ENCODE results near the gene ACBD6.

Gene ACBD6

DNA sequence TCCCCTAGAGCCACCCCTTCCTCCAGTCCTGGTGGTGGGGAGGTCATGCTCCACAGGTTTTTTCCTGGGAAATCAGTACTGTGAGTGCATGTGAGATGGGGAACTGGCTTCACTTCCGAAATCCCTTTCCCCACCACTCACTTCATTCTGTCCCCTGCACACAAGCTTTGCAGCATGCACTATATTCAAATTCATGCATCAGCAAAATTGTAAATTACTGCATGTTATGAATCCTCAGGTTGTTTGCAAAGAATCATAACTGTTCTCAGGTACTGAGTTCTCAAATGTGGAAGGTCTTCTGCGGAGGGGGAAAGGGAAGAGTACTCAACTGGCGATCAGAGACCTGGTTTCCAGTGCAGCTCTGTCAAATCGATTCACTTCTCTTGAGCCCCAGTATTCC, 230.0 kb downstream of the ACBD6 start:
- DNase-seq (ENCODE audit: low read depth in 2 of 3, low spot score in 1 of 3) = no peak

DNA sequence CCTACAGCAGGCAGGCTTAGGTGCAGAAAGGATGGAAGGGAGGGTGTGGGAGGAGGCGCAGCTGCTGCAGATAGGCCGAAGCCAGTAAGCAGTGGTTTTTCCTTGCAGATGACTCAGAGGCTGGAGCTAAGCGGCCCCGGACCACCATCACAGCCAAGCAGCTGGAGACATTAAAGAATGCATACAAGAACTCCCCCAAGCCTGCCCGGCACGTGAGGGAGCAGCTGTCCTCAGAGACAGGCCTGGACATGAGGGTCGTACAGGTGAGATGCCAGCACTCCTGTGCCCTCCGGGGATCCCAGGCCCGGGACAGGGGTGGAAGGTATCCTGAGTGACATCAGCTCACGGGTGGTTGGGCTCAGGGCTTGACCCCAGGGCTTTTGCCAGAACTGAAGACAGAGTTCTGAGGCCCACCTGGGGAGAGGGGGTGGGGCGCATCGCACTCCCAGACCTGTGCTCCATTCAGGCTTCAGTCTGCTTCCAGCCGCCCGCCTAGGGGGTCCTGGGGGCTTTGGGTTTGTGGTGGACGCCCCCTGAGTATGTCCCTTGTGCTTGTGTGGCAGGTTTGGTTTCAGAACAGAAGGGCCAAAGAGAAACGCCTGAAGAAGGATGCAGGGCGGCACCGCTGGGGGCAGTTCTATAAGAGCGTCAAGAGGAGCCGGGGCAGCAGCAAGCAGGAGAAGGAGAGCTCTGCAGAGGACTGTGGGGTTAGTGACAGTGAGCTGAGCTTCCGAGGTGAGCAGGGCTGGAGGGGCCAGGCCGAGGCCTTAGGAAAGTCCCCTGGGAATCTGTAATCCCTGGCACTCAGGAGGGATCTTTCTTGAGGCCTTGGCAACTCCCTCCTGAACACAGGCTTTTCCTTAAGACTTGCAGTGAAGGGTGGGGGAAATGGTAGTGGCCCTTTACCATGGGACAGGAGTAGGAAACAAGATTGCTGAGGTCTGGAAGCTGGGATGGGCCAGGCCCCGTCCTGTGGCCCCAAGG, 230.8 kb downstream of the ACBD6 start:
- no peak for DNase-seq (ENCODE audit: low read depth in 2 of 3, low spot score in 1 of 3)

DNA sequence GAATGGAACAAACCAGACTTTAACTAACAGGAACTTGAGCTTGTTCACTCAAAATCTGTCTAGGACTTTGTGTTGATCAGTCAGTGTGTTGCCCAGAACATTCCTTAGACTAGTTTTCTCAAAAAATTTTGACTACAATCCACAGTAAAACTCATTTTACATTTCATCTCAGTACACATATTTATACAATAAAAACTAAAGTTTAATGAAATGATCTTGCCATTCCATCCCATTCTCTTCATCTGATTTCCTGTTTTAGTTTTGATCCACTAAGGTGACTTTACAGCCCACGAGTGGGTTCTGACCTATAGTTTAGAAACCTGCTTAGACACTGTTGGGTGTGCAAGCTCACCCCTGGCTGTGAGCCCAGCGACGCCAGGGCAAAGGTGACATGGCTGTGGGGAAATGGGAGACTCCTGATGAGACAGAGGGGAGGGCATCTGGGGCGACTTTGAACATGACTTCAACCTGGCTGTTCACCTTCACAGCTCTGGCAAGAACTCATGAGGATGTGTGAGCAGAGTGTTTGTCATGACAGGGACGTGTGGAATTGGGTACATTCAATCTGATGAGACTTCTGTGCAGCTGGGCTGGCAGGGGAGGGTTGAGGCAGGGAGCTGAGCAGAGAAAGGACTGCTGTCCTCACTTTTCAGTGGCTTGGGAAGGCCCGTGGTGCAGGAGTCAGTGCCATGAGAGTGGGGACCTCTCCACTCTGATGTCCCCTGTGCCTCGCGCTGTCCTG, 231.7 kb downstream of the ACBD6 start:
- no peak for DNase-seq (ENCODE audit: low read depth in 2 of 3, low spot score in 1 of 3)

DNA sequence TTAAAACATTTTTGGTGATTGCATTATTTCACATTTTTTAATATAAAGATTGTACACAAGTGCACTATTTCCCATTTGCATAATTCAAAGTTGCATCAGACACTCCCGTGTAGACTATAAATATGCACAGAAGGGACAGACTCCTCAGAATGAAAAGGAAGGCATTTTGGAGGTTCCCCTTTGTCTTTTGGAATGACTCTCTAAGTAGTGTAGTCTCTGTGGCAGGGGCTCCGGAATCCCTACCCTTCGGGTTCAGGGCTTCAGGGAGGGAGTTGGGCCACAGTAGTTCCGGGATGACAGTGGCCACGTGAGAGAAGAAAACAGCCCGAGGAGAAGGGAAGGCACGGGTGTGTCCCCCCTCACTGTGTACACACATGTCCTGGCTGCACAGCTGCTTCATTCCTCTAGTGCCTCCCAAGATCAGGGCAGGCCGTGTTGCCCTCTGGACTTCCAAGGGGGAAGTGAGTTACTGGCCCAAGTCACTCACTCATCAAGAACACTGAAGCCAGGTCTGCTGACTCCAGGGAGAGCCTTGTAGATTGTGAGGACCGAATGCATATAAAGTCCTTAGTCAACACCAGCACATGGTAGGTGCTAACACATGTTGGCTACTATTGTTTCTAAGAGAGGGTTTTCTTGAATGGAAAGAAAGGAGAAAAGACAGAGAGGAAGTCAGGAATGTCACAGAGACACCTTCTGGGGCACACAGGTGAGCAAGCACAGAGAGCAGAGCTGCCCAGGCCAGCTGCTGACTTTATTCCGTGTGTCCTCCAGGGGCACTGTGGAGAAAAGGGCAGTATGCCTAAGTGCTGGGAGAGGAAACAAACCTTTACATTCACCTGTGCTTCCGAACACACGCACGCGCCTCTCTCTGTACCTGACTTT, 232.5 kb downstream of the ACBD6 start:
- DNase-seq (ENCODE audit: low read depth in 2 of 3, low spot score in 1 of 3) = no peak

DNA sequence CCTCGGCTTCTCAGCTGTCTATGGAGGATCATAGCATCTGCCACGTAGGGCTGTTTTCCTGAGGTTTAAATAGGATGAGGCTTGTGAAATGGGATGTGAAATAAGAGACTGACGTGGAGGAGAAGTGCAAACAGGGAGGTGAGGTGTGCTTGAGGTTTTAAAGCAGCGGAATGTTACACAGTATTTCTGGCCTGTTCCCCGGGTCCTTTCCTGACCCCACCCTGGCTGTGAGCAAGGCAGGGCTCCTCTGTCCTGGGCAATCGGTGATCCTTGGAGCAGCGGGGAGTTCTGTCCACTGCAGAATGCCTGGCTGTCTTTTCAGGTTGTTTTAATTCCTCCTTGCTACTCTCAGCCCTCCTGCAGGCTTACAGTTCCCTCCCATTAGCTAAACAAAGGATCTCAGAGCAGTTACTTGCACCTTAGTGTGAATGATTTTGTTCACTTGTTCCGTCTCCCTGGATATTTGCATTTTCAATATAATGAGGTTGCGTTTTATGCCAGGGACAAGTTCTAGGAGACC, 233.8 kb downstream of the ACBD6 start:
- no peak for DNase-seq (ENCODE audit: low read depth in 2 of 3, low spot score in 1 of 3)

GRCh38 chr1:180267761-180268555, 234.4 kb downstream of the ACBD6 start:
- no peak for DNase-seq (ENCODE audit: low read depth in 2 of 3, low spot score in 1 of 3)

DNA sequence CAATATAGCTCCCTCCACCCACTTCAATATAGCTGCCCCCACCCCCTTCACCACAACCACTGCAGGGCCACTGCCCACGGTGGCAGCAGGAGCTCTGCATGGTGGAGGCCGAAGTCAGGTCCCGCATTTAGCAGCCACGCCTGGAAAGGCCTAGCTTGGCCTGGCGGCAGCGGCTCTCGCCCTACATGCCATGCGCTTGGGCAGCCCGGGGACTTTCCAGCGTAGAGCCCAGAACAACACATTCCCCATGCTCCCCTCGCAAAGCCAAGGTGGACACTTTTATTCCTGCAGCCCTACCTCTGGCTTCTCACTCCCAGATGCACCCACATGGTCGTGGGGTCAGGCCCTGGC, 235.2 kb downstream of the ACBD6 start:
- DNase-seq (ENCODE audit: low read depth in 2 of 3, low spot score in 1 of 3) = no peak

DNA sequence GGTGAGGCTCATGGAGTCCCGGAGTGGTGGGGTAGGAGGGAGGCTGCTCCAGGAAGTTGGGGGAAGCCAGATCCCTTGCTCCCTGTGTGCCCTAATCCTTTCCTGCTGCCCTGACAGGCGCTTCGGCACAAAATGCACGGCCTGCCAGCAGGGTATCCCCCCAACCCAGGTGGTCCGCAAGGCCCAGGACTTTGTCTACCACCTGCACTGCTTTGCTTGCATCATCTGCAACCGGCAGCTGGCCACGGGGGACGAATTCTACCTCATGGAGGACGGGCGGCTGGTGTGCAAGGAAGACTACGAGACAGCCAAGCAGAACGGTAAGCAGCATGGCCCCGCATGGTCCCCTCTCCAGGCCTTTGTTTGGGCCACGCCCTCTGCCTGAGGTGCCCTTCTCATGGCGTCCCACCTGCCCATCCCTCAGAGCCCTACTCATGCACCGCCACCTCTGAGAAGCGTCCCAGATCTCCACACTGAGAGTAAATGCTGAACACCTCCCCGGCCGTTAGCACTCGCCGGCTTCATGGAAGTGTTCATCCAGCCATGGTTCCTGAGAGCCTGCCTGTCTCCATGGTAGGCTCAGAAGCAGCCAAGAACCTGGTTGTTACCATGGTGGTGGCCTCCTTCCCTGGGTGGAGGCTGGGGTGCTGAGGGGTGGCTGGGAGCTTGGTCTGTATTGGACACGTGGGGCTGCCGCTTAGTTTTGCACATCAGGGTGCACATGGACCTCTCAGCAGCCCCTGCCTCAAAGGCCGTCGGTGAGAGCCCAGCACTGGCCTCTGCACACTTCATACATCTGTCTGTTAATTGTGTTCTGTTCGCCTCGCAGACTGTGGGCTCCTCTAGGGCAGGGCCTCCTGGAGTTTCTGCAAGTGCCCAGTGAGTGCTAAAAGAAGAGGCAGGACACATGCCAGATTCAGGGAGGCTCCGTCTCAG, 235.8 kb downstream of the ACBD6 start:
- no peak for DNase-seq (ENCODE audit: low read depth in 2 of 3, low spot score in 1 of 3)

DNA sequence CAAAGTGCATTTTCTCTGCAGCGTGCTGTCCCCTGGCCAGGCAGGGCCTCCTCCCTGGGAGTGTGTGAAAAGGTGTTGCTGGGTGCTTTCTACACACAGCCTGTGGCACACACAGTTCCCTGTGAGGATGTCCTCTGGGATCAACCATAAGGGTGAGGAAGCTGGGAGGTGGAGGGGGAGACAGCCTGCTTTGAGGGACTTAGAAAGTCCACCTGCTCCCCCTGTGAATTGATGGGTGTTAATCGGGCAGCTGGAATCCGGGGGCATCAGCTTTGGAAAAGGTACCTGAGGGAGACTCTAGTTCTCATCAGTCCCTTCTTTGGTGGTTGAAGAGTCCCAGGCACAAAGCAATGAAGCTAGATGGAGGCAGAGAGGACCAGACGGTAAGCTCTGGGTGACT, 236.5 kb downstream of the ACBD6 start:
- DNase-seq (ENCODE audit: low read depth in 2 of 3, low spot score in 1 of 3) = no peak

GRCh38 chr1:180265201-180265600, 237.2 kb downstream of the ACBD6 start:
- no peak for DNase-seq (ENCODE audit: low read depth in 2 of 3, low spot score in 1 of 3)

GRCh38 chr1:180264595-180264994, 237.8 kb downstream of the ACBD6 start:
- DNase-seq (ENCODE audit: low read depth in 2 of 3, low spot score in 1 of 3) = no peak

DNA sequence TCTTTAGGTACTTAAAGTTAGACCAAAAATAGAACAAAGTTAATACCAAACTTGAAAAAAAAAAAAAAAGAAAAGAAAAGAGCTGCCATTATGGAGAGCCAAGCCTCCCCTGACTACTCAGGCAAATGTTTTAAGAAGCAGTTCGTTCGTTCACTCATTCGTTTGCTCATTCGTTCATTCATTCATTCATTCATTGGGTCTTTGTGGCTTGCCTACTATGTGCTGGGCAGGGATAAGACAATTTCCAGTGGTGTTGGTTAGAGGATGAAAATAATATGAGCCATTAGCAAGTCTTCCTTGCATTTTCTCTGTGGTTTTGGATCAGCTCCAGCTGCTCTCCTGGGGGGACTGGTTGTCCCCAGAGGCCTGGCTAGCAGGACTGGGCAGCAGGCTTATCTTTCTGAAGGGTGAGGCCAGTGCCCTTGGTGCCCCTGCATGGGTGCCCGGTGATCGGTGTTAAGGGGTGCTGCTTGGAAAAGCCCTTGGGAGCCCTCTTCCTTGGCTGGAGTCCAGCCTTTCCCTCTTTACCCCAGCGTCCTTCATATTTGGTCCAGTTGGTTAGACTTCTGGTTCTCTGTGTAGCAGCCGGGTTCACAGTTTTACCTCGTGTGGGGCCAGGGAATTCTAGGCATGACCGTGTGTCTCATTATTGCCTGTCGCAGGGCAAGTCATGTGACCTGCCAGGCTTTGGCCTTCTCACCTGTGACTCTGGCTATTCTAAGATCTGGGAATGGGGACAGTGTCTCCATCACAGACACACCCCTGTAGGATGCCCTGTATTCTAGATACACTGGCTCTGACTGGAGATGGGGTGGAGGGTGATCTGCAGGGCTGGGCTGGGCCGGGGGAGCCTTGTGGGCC, 239.5 kb downstream of the ACBD6 start:
- no peak for DNase-seq (ENCODE audit: low read depth in 2 of 3, low spot score in 1 of 3)

GRCh38 chr1:180261524-180262155, 240.7 kb downstream of the ACBD6 start:
- no peak for DNase-seq (ENCODE audit: low read depth in 2 of 3, low spot score in 1 of 3)

DNA sequence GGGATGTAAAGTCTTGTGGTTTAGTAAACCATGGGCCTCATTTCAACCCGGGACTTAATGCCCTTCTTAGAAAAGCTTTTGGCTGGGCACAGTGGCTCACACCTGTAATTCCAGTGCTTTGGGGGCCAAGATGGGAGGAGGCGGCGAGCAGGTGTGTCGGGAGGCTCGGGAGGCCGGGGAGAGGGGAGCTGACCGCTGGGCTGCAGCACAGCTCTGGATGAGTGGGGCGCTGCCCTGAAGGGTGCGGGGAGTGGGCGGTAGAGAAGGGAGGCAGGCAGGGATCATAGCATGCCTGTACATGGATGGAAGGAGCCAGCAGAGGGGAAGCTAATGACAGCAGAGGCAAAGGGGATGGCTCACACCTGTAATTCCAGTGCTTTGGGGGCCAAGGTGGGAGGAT, 241.3 kb downstream of the ACBD6 start:
- no peak for DNase-seq (ENCODE audit: low read depth in 2 of 3, low spot score in 1 of 3)

DNA sequence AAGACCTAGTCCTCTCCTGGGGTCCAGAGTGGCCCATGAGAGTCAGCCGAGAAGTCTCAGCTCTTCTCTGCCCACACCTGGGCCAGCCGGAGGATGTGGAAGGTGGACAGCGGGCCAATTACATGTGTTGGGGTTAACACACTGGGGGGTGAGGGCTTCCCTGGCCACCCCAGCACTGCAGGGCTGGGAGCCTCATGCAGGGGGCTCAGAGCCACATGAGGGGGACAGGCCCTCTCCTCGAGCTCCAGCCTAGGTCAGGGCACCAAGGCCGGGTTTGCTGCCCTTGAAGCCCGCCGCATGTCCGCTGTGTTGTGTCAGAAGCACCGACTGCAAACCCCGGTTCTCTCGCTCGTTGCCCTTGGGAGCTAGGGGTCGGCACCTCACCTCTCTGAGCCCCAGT, 241.8 kb downstream of the ACBD6 start:
- no peak for DNase-seq (ENCODE audit: low read depth in 2 of 3, low spot score in 1 of 3)

DNA sequence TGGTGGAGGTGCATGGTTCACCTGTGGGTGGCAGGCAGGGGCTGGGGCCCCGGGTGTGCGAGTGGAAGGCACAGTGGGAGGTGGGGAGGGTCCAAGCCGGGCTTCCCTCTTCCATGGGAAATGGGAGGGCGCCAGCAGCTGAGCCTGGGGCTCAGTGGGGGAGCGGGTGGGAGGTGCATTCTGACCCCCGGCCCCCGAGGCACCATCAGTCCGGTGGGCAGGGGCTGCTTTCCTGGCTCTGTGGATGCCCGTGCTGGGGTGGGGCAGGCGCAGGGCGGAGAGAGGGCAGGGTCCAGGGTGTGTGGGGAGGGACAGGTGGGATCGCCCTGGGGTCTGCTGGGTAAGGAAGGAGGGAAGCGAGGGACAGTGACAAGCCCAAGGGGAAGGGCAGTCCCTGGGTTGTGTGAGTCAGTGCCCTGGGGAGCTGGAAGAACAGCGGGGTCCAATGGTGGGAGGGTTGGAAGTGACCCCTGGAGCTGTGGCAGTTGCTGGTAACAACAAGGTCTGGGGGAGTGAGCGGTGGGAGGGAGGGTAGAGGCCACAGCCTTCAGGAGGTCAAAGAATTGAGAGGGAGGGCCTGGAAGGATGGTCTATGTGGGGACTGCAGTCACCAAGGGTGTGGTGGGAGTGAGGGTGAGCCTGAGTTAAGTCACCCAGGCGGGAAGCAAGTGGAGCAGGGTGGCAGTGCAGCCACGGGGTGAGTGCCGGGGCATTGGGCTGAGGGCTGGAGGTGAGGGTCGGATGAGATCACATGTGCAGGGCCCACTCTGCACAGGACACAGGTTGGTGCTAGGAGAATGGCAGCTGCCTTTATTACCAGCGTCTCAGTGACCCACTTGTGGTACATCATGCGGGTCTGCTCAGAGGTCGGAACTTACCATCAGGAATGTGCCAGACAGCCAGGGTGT, 242.7 kb downstream of the ACBD6 start:
- no peak for DNase-seq (ENCODE audit: low read depth in 2 of 3, low spot score in 1 of 3)

GRCh38 chr1:180258935-180259334, 243.4 kb downstream of the ACBD6 start:
- DNase-seq (ENCODE audit: low read depth in 2 of 3, low spot score in 1 of 3) = no peak

All from stimulated activated CD4-positive, alpha-beta T cell treated with anti-CD3 and anti-CD28 coated beads, Interleukin-12 subunit alpha, Interleukin-12 subunit beta, amount 100 ng/mL, for 48 hours (primary cell).